Stimulated activated CD4-positive, alpha-beta T cell treated with anti-CD3 and anti-CD28 coated beads, TNF-alpha, amount 100 ng/mL, for 48 hours (primary cell): Measurements from ENCODE around the gene NCBP1.
"Not testable (repeated sequence)": the region's sequence is repeated elsewhere in the genome, so short reads cannot be mapped to it uniquely, and the experiment has no call there.

Source experiments
- DNase-seq, 3 donors: peaks; one replicate each; pipeline ENCODE4 v3.0.0-alpha.2; 2020; ENCODE audit warnings: low read depth in 3 of 3

NCBP1 gene

GRCh38 chr9:97672403-97672802, 38.8 kb downstream of the NCBP1 start:
- DNase-seq = no peak

- DNase-seq = no peak
Measured at GRCh38 chr9:97673922-97674321, 40.3 kb downstream of the NCBP1 start.

GRCh38 chr9:97675655-97676054, 42.0 kb downstream of the NCBP1 start:
- DNase-seq = no peak

GRCh38 chr9:97682242-97682641, 48.6 kb downstream of the NCBP1 start:
- DNase-seq = no peak

- DNase-seq = no peak
Measured at GRCh38 chr9:97688654-97689053, 55.0 kb downstream of the NCBP1 start.

GRCh38 chr9:97689401-97690180, 56.0 kb downstream of the NCBP1 start:
- DNase-seq = no peak

- no peak for DNase-seq
Measured at GRCh38 chr9:97694769-97695168, 61.1 kb downstream of the NCBP1 start.

GRCh38 chr9:97695390-97695789, 61.8 kb downstream of the NCBP1 start:
- DNase-seq = no peak

GRCh38 chr9:97695995-97696802, 62.6 kb downstream of the NCBP1 start:
- no peak for DNase-seq

GRCh38 chr9:97696803-97697601, 63.4 kb downstream of the NCBP1 start, which contains the start of gene XPA:
XPA (minus strand) TSS chr9:97697340; CDS start chr9:97697292, 48 bp downstream.
- DNase-seq = peak; percentile 92 to 96 (median 96)

- no peak for DNase-seq
Measured at GRCh38 chr9:97697837-97698236, 64.2 kb downstream of the NCBP1 start.

- no peak for DNase-seq
Measured at GRCh38 chr9:97698865-97699264, 65.2 kb downstream of the NCBP1 start.

- not testable (repeated sequence) for DNase-seq
Measured at GRCh38 chr9:97699281-97699680, 65.7 kb downstream of the NCBP1 start.

- DNase-seq = not testable (repeated sequence)
Measured at GRCh38 chr9:97699824-97700223, 66.2 kb downstream of the NCBP1 start.

- DNase-seq = peak in 2 of 3 donors; percentile 19 to 33
Measured at GRCh38 chr9:97703437-97704344, 70.1 kb downstream of the NCBP1 start.

- DNase-seq = no peak
Measured at GRCh38 chr9:97704345-97704677, 70.7 kb downstream of the NCBP1 start.

- no peak for DNase-seq
Measured at GRCh38 chr9:97704851-97705250, 71.2 kb downstream of the NCBP1 start.

GRCh38 chr9:97705354-97705950, 71.8 kb downstream of the NCBP1 start:
- DNase-seq = no peak

- DNase-seq = no peak
Measured at GRCh38 chr9:97706246-97706645, 72.6 kb downstream of the NCBP1 start.

GRCh38 chr9:97710356-97711222, 77.0 kb downstream of the NCBP1 start:
- DNase-seq = peak in 1 of 3 donors; percentile 7
